ENCODE results near the gene MT1F.
"Not testable (repeated sequence)": the region's sequence is repeated elsewhere in the genome, so short reads cannot be mapped to it uniquely, and the experiment has no call there.

The MT1F gene

DNA sequence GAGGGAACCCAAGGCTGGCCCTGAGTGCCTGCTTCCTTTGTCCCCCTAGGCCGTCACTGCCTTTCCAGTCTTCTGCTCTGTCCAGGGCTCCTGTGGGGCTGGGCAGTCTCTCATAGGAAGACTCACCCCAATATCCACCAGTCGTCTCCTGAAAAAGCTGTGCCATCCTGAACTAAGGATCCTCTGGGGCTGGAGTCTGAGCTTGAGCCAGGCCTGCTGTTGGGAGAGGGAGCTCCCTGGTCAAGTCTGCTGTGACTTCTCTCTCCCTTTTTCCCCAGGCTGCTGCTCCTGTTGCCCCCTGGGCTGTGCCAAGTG is 12.8 kb downstream of the MT1F start:
- H3K79me2 ChIP-seq (ENCODE audit: insufficient read depth, low read length), result no peaks in the 10 kb centered on the region
- no peak overlapping the region for H2AFZ ChIP-seq (ENCODE audit: low read length)
- TF ChIP-seq EZH2 (IDR thresholded peaks at IDR 0.05; ENCODE audit: borderline replicate concordance, low read length) (no peak), CTCF (IDR thresholded peaks at IDR 0.05; ENCODE audit: low read length) (no peak)
- no peaks in the 10 kb centered on the region for H3K36me3 ChIP-seq (ENCODE audit: insufficient read depth, low read length)
- no peak overlapping the region for H3K4me3 ChIP-seq (ENCODE audit: low read depth, low read length, poor library complexity, severe bottlenecking)
- no peak overlapping the region for H3K9ac ChIP-seq (ENCODE audit: low read length)
- H3K9me3 ChIP-seq (ENCODE audit: low read length), result no peaks in the 10 kb centered on the region
- no peaks in the 10 kb centered on the region for H4K20me1 ChIP-seq (ENCODE audit: insufficient read depth, low read length)
- H3K27me3 ChIP-seq (ENCODE audit: insufficient read depth, low read length), result no peaks in the 10 kb centered on the region; the same call in 1 of the 2 replicates
- H3F3A ChIP-seq (ENCODE audit: insufficient read depth, low read length), result no peaks in the 10 kb centered on the region
- no peaks in the 10 kb centered on the region for H3K9me2 ChIP-seq (ENCODE audit: low read depth, low read length)
- H3K27ac ChIP-seq (ENCODE audit: low read depth, low read length, poor library complexity, severe bottlenecking), result no peak overlapping the region
- H3K4me2 ChIP-seq (ENCODE audit: low read length), result no peak overlapping the region
- no peaks in the 10 kb centered on the region for H3K4me1 ChIP-seq (ENCODE audit: insufficient read depth, low read length, severe bottlenecking)

DNA sequence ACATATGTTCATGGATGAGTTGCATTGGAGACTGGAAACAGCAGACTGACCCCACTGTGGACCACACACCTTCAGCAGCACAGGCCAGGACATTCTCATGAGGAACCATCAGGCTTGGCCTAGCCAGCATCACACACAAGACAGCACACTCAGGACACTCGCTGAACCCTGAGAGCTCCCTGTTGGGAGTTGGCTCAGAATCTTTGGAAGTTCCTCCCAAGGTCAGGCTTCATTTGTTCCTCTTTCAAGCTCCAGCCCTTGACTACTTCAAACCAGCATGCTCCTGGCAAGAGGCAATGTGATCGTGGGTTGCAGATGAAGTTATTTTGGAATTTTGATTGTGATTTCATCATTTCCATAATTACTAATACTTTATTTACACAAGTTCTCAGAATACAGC is 13.9 kb downstream of the MT1F start:
- H3K4me3 ChIP-seq (ENCODE audit: low read depth, low read length, poor library complexity, severe bottlenecking); H2AFZ ChIP-seq (ENCODE audit: low read length); H3F3A ChIP-seq (ENCODE audit: insufficient read depth, low read length); H3K79me2 ChIP-seq (ENCODE audit: insufficient read depth, low read length); H3K36me3 ChIP-seq (ENCODE audit: insufficient read depth, low read length); H4K20me1 ChIP-seq (ENCODE audit: insufficient read depth, low read length); H3K27ac ChIP-seq (ENCODE audit: low read depth, low read length, poor library complexity, severe bottlenecking); H3K4me1 ChIP-seq (ENCODE audit: insufficient read depth, low read length, severe bottlenecking); H3K9ac ChIP-seq (ENCODE audit: low read length); H3K9me2 ChIP-seq (ENCODE audit: low read depth, low read length); H3K9me3 ChIP-seq (ENCODE audit: low read length); H3K27me3 ChIP-seq (ENCODE audit: insufficient read depth, low read length); H3K4me2 ChIP-seq (ENCODE audit: low read length): not testable (repeated sequence)

DNA sequence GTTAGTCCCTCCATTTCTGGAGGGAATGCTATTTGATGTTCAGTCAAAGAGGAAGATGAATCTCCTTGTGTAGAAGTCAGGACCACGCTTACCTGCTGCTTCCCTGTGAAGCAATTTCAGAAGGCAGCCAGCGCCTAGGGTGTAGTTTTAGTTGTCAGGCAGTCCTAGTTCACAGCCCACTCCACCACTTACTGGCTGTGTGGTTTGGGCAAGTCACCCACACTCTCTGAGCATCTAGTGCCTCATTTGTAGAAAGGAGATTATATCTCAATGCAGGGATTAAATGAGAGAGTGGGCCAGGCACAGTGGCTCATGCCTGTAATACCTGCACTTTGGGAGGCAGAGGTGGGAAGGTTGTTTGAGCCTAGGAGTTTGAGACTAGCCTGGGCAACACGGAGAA is 14.4 kb downstream of the MT1F start:
- not testable (repeated sequence) for H3K9ac ChIP-seq (ENCODE audit: low read length); H3F3A ChIP-seq (ENCODE audit: insufficient read depth, low read length); H3K4me2 ChIP-seq (ENCODE audit: low read length); H2AFZ ChIP-seq (ENCODE audit: low read length); H3K27ac ChIP-seq (ENCODE audit: low read depth, low read length, poor library complexity, severe bottlenecking); H4K20me1 ChIP-seq (ENCODE audit: insufficient read depth, low read length); H3K4me3 ChIP-seq (ENCODE audit: low read depth, low read length, poor library complexity, severe bottlenecking); H3K27me3 ChIP-seq (ENCODE audit: insufficient read depth, low read length); H3K4me1 ChIP-seq (ENCODE audit: insufficient read depth, low read length, severe bottlenecking); H3K79me2 ChIP-seq (ENCODE audit: insufficient read depth, low read length); H3K9me3 ChIP-seq (ENCODE audit: low read length); H3K36me3 ChIP-seq (ENCODE audit: insufficient read depth, low read length); H3K9me2 ChIP-seq (ENCODE audit: low read depth, low read length)

- H3K4me1 ChIP-seq (ENCODE audit: insufficient read depth, low read length, severe bottlenecking), result no peaks in the 10 kb centered on the region
- no peaks in the 10 kb centered on the region for H3K79me2 ChIP-seq (ENCODE audit: insufficient read depth, low read length)
- H3K36me3 ChIP-seq (ENCODE audit: insufficient read depth, low read length), result no peaks in the 10 kb centered on the region
- TF ChIP-seq EZH2 (IDR thresholded peaks at IDR 0.05; ENCODE audit: borderline replicate concordance, low read length) (no peak), CTCF (IDR thresholded peaks at IDR 0.05; ENCODE audit: low read length) (no peak)
- no peaks in the 10 kb centered on the region for H4K20me1 ChIP-seq (ENCODE audit: insufficient read depth, low read length)
- H3K9ac ChIP-seq (ENCODE audit: low read length), result no peak overlapping the region
- no peaks in the 10 kb centered on the region for H3K9me3 ChIP-seq (ENCODE audit: low read length)
- no peak overlapping the region for H3K4me2 ChIP-seq (ENCODE audit: low read length)
- H3K27ac ChIP-seq (ENCODE audit: low read depth, low read length, poor library complexity, severe bottlenecking), result no peak overlapping the region
- H3K27me3 ChIP-seq (ENCODE audit: insufficient read depth, low read length), result peaks cover 4% of the 10 kb centered on the region; the same call in 1 of the 2 replicates
- H3K4me3 ChIP-seq (ENCODE audit: low read depth, low read length, poor library complexity, severe bottlenecking), result no peak overlapping the region
- no peaks in the 10 kb centered on the region for H3F3A ChIP-seq (ENCODE audit: insufficient read depth, low read length)
- H2AFZ ChIP-seq (ENCODE audit: low read length), result no peak overlapping the region
- H3K9me2 ChIP-seq (ENCODE audit: low read depth, low read length), result no peaks in the 10 kb centered on the region
Measured at GRCh38 chr16:56672761-56673536, 15.2 kb downstream of the MT1F start.
